GM12892 (cell line): ENCODE data around the gene TMCO1.

Experiments
- POLR2A ChIP-seq: IDR thresholded peaks from 2 replicates; pipeline ENCODE4 v1.6.1; 2011; ENCODE audit warnings: low read depth, low read length, control low read depth
- POLR2AphosphoS5 ChIP-seq: IDR thresholded peaks from 2 replicates; pipeline ENCODE4 v1.6.1; 2011; ENCODE audit warnings: low read depth, low read length, control low read depth
- TAF1 ChIP-seq: IDR thresholded peaks from 2 replicates; pipeline ENCODE4 v1.6.1; 2011; ENCODE audit warnings: low read depth, mild to moderate bottlenecking, control low read depth, low read length, borderline replicate concordance

GRCh38 chr1:165695031-165695430 lies 73.6 kb downstream of the TMCO1 start:
- TF ChIP-seq POLR2AphosphoS5 (no peak), POLR2A (no peak), TAF1 (no peak)
